ENCODE results near the gene SLC17A2. TPM values are rescaled to one million over a fixed set of nuclear protein-coding genes. Genes with fewer than 3 reads are reported as not detected.
"Not testable (repeated sequence)": the region's sequence is repeated elsewhere in the genome, so short reads cannot be mapped to it uniquely, and the experiment has no call there.

The SLC17A2 gene
- total and polyA plus RNA-seq, 7 donors, result not detected

DNA sequence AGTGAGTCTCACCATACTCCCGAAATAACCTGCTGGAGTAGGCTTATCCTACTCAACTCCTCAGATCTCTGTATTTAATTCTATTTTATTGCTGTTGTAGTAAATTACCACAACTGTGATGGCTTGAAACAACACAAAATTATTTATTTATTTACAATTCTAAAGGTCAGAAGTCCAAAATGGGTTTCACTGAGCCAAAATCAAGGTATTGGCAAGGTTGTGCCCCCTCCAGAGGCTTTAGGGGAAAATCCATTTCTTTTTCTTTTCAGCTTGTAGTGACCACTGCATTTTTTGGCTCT lies 869 bp upstream of the SLC17A2 start:
- intact Hi-C loops (cut with DNase I), result loop anchor here in 1 of 2 donors (10.0 kb wide), 1 partner anchor 657 kb away; the partner anchor contains the start of gene CARMIL1
- Histone ChIP-seq H3K36me3 (ENCODE audit: insufficient read depth in 1 of 2, low read depth in 1 of 2) (no peaks in the 10 kb centered on the region), H3K27me3 (ENCODE audit: insufficient read depth in 3 of 3, low read length in 2 of 3) (peaks cover 0 to 3% (median 0%) of the 10 kb centered on the region in 3 donors), H3K9me3 (no peaks in the 10 kb centered on the region), H3K4me3 (no peak overlapping the region), H3K27ac (no peak overlapping the region), H3K4me1 (no peaks in the 10 kb centered on the region)
- ATAC-seq, result no peak
- DNase-seq, result no peak
- WGBS, 3 donors, result 55 to 68% (median 58%) methylated on average over 1 of the region's 1 CpG
- TF ChIP-seq, protein P1, sequence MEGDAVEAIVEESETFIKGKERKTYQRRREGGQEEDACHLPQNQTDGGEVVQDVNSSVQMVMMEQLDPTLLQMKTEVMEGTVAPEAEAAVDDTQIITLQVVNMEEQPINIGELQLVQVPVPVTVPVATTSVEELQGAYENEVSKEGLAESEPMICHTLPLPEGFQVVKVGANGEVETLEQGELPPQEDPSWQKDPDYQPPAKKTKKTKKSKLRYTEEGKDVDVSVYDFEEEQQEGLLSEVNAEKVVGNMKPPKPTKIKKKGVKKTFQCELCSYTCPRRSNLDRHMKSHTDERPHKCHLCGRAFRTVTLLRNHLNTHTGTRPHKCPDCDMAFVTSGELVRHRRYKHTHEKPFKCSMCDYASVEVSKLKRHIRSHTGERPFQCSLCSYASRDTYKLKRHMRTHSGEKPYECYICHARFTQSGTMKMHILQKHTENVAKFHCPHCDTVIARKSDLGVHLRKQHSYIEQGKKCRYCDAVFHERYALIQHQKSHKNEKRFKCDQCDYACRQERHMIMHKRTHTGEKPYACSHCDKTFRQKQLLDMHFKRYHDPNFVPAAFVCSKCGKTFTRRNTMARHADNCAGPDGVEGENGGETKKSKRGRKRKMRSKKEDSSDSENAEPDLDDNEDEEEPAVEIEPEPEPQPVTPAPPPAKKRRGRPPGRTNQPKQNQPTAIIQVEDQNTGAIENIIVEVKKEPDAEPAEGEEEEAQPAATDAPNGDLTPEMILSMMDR (IDR thresholded peaks at IDR 0.05), result no peak

GRCh38 chr6:25929785-25930184 lies 706 bp downstream of the SLC17A2 start:
- not testable (repeated sequence) for H3K4me3 ChIP-seq; H3K27me3 ChIP-seq (ENCODE audit: insufficient read depth in 3 of 3, low read length in 2 of 3); H3K36me3 ChIP-seq (ENCODE audit: insufficient read depth in 1 of 2, low read depth in 1 of 2); DNase-seq; H3K9me3 ChIP-seq; H3K4me1 ChIP-seq; ATAC-seq; H3K27ac ChIP-seq
- intact Hi-C loops (cut with DNase I), result loop anchor here (10.0 kb wide), 2 partner anchors 145 to 655 kb away; partner anchors contain the start of gene CARMIL1 (in 1 of the 2)
- 87 to 90% (median 90%) methylated on average over 12 of the region's 12 CpGs for WGBS, 3 donors

DNA sequence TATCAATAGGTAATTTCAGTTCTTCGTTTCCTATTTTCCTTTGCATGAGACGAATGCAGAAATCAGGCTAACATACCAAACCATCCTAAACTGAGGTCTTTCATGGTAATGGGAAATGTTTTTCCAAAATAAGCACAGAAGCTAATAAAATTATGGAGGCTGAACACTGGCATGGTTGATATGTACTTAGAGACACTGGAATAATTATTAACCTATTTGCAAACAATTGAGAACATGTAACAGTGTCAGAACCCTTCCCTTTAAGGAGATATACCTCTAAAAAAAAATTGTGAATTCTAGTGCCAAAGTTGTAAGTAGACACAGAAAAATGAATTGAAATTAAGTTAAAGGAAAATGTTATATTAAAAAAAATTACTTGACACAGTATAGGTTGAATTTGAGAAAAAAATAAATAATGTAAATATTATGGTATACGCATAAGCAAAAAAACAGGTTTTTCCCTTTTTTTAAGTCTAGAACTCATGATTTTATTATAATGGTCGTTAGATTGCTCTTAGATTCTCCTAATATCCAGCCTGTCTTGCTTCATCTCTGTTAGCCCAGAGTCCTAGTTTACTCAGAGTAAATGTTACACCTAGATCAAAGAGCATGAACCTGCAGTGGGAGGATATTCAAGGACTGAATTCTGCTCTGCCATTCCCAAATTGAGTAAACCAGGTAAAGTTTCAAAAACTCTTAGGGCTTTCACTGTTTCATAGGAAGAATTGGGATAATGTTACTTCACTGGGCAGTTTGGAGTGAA lies 1.7 kb downstream of the SLC17A2 start:
- no peaks in the 10 kb centered on the region for H3K36me3 ChIP-seq (ENCODE audit: insufficient read depth in 1 of 2, low read depth in 1 of 2)
- 79 to 86% (median 80%) methylated on average over 4 of the region's 4 CpGs for WGBS, 3 donors
- no peaks in the 10 kb centered on the region for H3K9me3 ChIP-seq
- no peaks in the 10 kb centered on the region for H3K4me1 ChIP-seq
- DNase-seq (no peak), ATAC-seq (no peak)
- H3K27ac ChIP-seq, result no peak overlapping the region
- TF ChIP-seq, protein P1 (IDR thresholded peaks at IDR 0.05), result no peak
- intact Hi-C loops (cut with DNase I), result loop anchor here in 1 of 2 donors (10.0 kb wide), 1 partner anchor 144 kb away; no protein-coding TSS in a partner anchor
- no peak overlapping the region for H3K4me3 ChIP-seq
- peaks cover 0 to 3% (median 0%) of the 10 kb centered on the region in 3 donors for H3K27me3 ChIP-seq (ENCODE audit: insufficient read depth in 3 of 3, low read length in 2 of 3)

DNA sequence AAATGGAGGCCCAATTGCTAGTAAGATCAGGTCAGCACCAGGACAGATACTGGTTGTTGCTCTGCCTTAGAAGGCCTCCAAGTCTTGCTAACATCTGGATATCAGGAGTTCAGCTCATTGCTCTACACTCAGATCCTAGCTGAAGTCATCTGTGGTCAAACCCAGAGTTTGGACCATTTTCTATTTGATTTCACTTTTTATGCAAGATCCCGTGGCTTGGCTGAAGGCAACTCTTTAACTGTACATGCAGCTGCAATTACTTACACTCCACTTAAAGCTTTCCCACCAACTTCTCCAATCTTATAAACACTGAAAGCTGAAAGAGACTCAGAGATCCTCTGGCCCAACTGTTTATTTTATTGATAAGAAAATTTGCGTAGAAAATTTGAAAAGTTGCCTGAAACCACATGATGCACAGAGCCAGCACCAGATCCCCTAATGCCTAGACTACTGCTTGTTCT lies 2.7 kb downstream of the SLC17A2 start:
- H3K4me3 ChIP-seq, result no peak overlapping the region
- no peaks in the 10 kb centered on the region for H3K4me1 ChIP-seq
- H3K27ac ChIP-seq, result no peak overlapping the region
- no peaks in the 10 kb centered on the region for H3K9me3 ChIP-seq
- no peaks in the 10 kb centered on the region for H3K36me3 ChIP-seq (ENCODE audit: insufficient read depth in 1 of 2, low read depth in 1 of 2)
- ATAC-seq (no peak), DNase-seq (no peak)
- peaks cover 0 to 3% (median 0%) of the 10 kb centered on the region in 3 donors for H3K27me3 ChIP-seq (ENCODE audit: insufficient read depth in 3 of 3, low read length in 2 of 3)
- intact Hi-C loops (cut with DNase I), result loop anchor here in 1 of 2 donors (10.0 kb wide), 1 partner anchor 143 kb away; no protein-coding TSS in a partner anchor
- WGBS, 3 donors, result 65 to 72% (median 70%) methylated on average over 2 of the region's 2 CpGs
- TF ChIP-seq, protein P1 (IDR thresholded peaks at IDR 0.05), result no peak

- ATAC-seq (no peak), DNase-seq (no peak)
- TF ChIP-seq, protein P1 (IDR thresholded peaks at IDR 0.05), result no peak
- H3K4me1 ChIP-seq, result no peaks in the 10 kb centered on the region
- H3K9me3 ChIP-seq, result no peaks in the 10 kb centered on the region
- H3K36me3 ChIP-seq (ENCODE audit: insufficient read depth in 1 of 2, low read depth in 1 of 2), result no peaks in the 10 kb centered on the region
- no peak overlapping the region for H3K27ac ChIP-seq
- intact Hi-C loops (cut with DNase I), result loop anchor here in 1 of 2 donors (10.0 kb wide), 1 partner anchor 142 kb away; no protein-coding TSS in a partner anchor
- H3K27me3 ChIP-seq (ENCODE audit: insufficient read depth in 3 of 3, low read length in 2 of 3), result peaks cover 0 to 3% (median 0%) of the 10 kb centered on the region in 3 donors
- H3K4me3 ChIP-seq, result no peak overlapping the region
- 73 to 79% (median 74%) methylated on average over 2 of the region's 2 CpGs for WGBS, 3 donors
Observed at GRCh38 chr6:25927178-25927577, 3.3 kb downstream of the SLC17A2 start.

Data from psoas muscle (tissue), 8 donors.